ENCODE results near the gene UBE2E2. TPM values are rescaled to one million over a fixed set of nuclear protein-coding genes. Genes with fewer than 3 reads are reported as not detected.

UBE2E2 gene
- total and polyA plus RNA-seq, 2 donors (not counting 1 experiment from before 2014, with no cell fraction given), result 16.0 to 45.0 TPM

DNA sequence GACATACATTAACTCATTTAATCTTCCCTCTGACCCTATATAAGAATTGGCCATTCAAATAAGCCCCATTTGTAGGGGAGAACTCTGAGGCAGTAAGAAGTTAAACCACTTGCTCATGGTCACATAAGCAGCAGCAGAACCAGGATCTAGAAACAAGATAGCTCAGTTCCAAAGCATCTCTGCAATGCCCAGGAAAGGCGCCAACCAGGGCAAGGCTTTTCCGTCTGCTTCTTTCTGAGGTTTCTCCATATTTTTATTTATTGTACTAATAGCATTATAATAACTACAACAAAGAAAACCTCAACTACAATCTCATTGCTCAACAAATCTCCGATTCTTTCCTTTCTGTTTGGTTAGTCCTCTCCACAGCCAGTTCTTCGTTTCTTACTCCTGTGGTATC is 4.3 kb upstream of the UBE2E2 start:
- CTCF ChIA-PET, result no interaction called here
- TF ChIP-seq, protein P1, sequence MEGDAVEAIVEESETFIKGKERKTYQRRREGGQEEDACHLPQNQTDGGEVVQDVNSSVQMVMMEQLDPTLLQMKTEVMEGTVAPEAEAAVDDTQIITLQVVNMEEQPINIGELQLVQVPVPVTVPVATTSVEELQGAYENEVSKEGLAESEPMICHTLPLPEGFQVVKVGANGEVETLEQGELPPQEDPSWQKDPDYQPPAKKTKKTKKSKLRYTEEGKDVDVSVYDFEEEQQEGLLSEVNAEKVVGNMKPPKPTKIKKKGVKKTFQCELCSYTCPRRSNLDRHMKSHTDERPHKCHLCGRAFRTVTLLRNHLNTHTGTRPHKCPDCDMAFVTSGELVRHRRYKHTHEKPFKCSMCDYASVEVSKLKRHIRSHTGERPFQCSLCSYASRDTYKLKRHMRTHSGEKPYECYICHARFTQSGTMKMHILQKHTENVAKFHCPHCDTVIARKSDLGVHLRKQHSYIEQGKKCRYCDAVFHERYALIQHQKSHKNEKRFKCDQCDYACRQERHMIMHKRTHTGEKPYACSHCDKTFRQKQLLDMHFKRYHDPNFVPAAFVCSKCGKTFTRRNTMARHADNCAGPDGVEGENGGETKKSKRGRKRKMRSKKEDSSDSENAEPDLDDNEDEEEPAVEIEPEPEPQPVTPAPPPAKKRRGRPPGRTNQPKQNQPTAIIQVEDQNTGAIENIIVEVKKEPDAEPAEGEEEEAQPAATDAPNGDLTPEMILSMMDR (IDR thresholded peaks at IDR 0.05), result no peak
- TF ChIP-seq EZH2 (IDR thresholded peaks at IDR 0.05; ENCODE audit: borderline replicate concordance, insufficient read depth, low read depth, low read length, poor library complexity, severe bottlenecking), result no peak
- WGBS (ENCODE audit: insufficient coverage), result 100% methylated on average over 1 of the region's 4 CpGs
- Mint-ChIP-seq H3K27me3 (peaks cover 5% of the 10 kb centered on the region), H3K9me3 (ENCODE audit: insufficient read depth) (no peaks in the 10 kb centered on the region), H3K4me1 (peaks cover 11% of the 10 kb centered on the region), H3K4me3 (no peak overlapping the region), H3K27ac (no peak overlapping the region)
- no peaks in the 10 kb centered on the region for H3K36me3 ChIP-seq (replicated peaks in 1 of 2; ENCODE audit: control extremely low read depth in 1 of 2, control insufficient read depth in 1 of 2, extremely low read depth in 1 of 2, insufficient read depth in 2 of 2, low read length in 1 of 2)
- H3K9ac ChIP-seq (ENCODE audit: low read length), result no peak overlapping the region
- H4K20me1 ChIP-seq (ENCODE audit: control insufficient read depth, insufficient read depth, low read length, poor library complexity, severe bottlenecking), result no peaks in the 10 kb centered on the region
- no peak overlapping the region for H3K4me3 ChIP-seq (ENCODE audit: control extremely low read depth in 1 of 5, extremely low read depth in 1 of 5, insufficient read depth in 1 of 5, low read depth in 2 of 5, low read length in 4 of 5)
- no peak for ATAC-seq (ENCODE audit: low read depth)
- POLR2A ChIA-PET, result no interaction called here
- no peak overlapping the region for H3K27ac ChIP-seq (ENCODE audit: low read length in 2 of 2)
- no peak overlapping the region for H3K4me2 ChIP-seq (replicated peaks; ENCODE audit: low read depth, low read length, poor library complexity, severe bottlenecking)
- peaks cover 0 to 6% of the 10 kb centered on the region in 2 donors for H3K4me1 ChIP-seq (ENCODE audit: control insufficient read depth in 2 of 2, insufficient read depth in 2 of 2, low read length in 2 of 2)
- DNase-seq, result no peak
- no peaks in the 10 kb centered on the region for H3K27me3 ChIP-seq (replicated peaks in 1 of 4; ENCODE audit: control extremely low read depth in 1 of 4, control insufficient read depth in 3 of 4, insufficient read depth in 4 of 4, low read length in 3 of 4)
- H3K9me3 ChIP-seq (ENCODE audit: control extremely low read depth in 1 of 3, control insufficient read depth in 2 of 3, insufficient read depth in 1 of 3, low read length in 2 of 3), result no peaks in the 10 kb centered on the region
- peaks cover 4% of the 10 kb centered on the region for H3K79me2 ChIP-seq (ENCODE audit: control insufficient read depth, insufficient read depth, low read length)
- intact Hi-C loops (cut with micrococcal nuclease), result no loop called here
- peak overlapping the region; percentile 10 for H2AFZ ChIP-seq (ENCODE audit: insufficient read depth, low read depth, low read length, poor library complexity, severe bottlenecking)

DNA sequence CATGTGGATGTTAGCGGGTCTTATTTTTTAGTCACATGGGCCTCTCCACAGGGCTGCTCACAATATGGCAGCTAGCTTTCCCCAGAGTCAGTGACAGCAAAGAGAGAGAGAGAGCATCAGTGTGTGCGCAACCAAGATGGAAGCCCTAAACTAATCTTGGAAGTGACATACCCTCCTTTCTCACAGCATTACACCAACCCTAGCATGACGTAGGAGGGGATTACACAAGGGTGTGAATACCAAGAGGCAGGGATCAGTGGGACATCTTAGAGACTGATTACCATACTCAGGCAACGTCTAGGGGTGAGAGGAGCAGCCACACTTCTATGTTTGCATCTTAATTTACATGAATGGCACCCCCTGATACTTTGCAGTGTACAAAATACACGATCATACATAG is 3.5 kb upstream of the UBE2E2 start:
- Histone ChIP-seq H3K9me3 (ENCODE audit: control extremely low read depth in 1 of 3, control insufficient read depth in 2 of 3, insufficient read depth in 1 of 3, low read length in 2 of 3) (no peaks in the 10 kb centered on the region), H3K79me2 (ENCODE audit: control insufficient read depth, insufficient read depth, low read length) (peaks cover 13% of the 10 kb centered on the region), H3K4me1 (ENCODE audit: control insufficient read depth in 2 of 2, insufficient read depth in 2 of 2, low read length in 2 of 2) (peaks cover 4 to 13% of the 10 kb centered on the region in 2 donors), H3K4me2 (replicated peaks; ENCODE audit: low read depth, low read length, poor library complexity, severe bottlenecking) (no peak overlapping the region), H4K20me1 (ENCODE audit: control insufficient read depth, insufficient read depth, low read length, poor library complexity, severe bottlenecking) (no peaks in the 10 kb centered on the region), H3K4me3 (ENCODE audit: control extremely low read depth in 1 of 5, extremely low read depth in 1 of 5, insufficient read depth in 1 of 5, low read depth in 2 of 5, low read length in 4 of 5) (no peak overlapping the region), H3K27me3 (replicated peaks in 1 of 4; ENCODE audit: control extremely low read depth in 1 of 4, control insufficient read depth in 3 of 4, insufficient read depth in 4 of 4, low read length in 3 of 4) (no peaks in the 10 kb centered on the region), H2AFZ (ENCODE audit: insufficient read depth, low read depth, low read length, poor library complexity, severe bottlenecking) (no peak overlapping the region), H3K36me3 (replicated peaks in 1 of 2; ENCODE audit: control extremely low read depth in 1 of 2, control insufficient read depth in 1 of 2, extremely low read depth in 1 of 2, insufficient read depth in 2 of 2, low read length in 1 of 2) (no peaks in the 10 kb centered on the region), H3K9ac (ENCODE audit: low read length) (no peak overlapping the region), H3K27ac (ENCODE audit: low read length in 2 of 2) (no peak overlapping the region)
- Mint-ChIP-seq H3K9me3 (ENCODE audit: insufficient read depth) (no peaks in the 10 kb centered on the region), H3K4me1 (peaks cover 19% of the 10 kb centered on the region), H3K27me3 (no peaks in the 10 kb centered on the region), H3K27ac (no peak overlapping the region), H3K4me3 (no peak overlapping the region)
- TF ChIP-seq, protein P1 (IDR thresholded peaks at IDR 0.05), result no peak
- WGBS (ENCODE audit: insufficient coverage), result 83% methylated on average over 2 of the region's 5 CpGs
- ChIA-PET POLR2A (no interaction called here), CTCF (no interaction called here)
- ATAC-seq (ENCODE audit: low read depth) (no peak), DNase-seq (no peak)
- intact Hi-C loops (cut with micrococcal nuclease), result loop anchor here (5.0 to 10.0 kb wide), 3 partner anchors 205 to 608 kb away; partner anchors contain the start of gene UBE2E1

Data from B cell (primary cell).